GM23248 (cell line): ENCODE measurements around the gene MEX3D. TPM values are rescaled to one million over a fixed set of nuclear protein-coding genes. Genes with fewer than 3 reads are reported as not detected.

Source experiments
- DNase-seq: peaks from one replicate; pipeline ENCODE4 v3.0.0-alpha.2; 2015
- H2AFZ ChIP-seq: fragments of 200-600 bp; sonication (generic); 2 replicates; pipeline ENCODE4 v1.6.1; 2016; ENCODE audit warnings: antibody characterized with exemption
- H3F3A ChIP-seq: fragments of 200-600 bp; sonication (generic); 2 replicates; pipeline ENCODE4 v1.6.1; 2016; ENCODE audit warnings: mild to moderate bottlenecking, antibody characterized with exemption, mixed run types; ENCODE audit not compliant: insufficient read depth
- H3K27ac ChIP-seq: fragments of 200-600 bp; sonication (generic); 2 replicates; pipeline ENCODE4 v1.5.1; 2016; ENCODE audit warnings: mild to moderate bottlenecking
- H3K27me3 ChIP-seq: fragments of 200-600 bp; sonication (generic); replicated peaks from 2 replicates; pipeline ENCODE4 v1.6.1; 2016; ENCODE audit warnings: mild to moderate bottlenecking; ENCODE audit not compliant: insufficient read depth
- H3K36me3 ChIP-seq: fragments of 200-600 bp; sonication (generic); 2 replicates; pipeline ENCODE4 v1.6.1; 2016; ENCODE audit warnings: low read depth, mild to moderate bottlenecking
- H3K4me1 ChIP-seq: fragments of 200-600 bp; sonication (generic); 2 replicates; pipeline ENCODE4 v1.6.1; 2016; ENCODE audit warnings: mild to moderate bottlenecking; ENCODE audit not compliant: insufficient read depth
- H3K4me2 ChIP-seq: fragments of 200-600 bp; sonication (generic); one replicate; pipeline ENCODE4 v1.6.1; 2016; ENCODE audit warnings: mild to moderate bottlenecking; ENCODE audit not compliant: unreplicated experiment
- H3K4me3 ChIP-seq: fragments of 200-600 bp; sonication (generic); 2 replicates; pipeline ENCODE4 v1.5.1; 2016; ENCODE audit warnings: mild to moderate bottlenecking
- H3K79me2 ChIP-seq: fragments of 200-600 bp; sonication (generic); 2 replicates; pipeline ENCODE4 v1.6.1; 2016; ENCODE audit warnings: mild to moderate bottlenecking; ENCODE audit not compliant: insufficient read depth
- H3K9ac ChIP-seq: fragments of 200-600 bp; sonication (generic); 2 replicates; pipeline ENCODE4 v1.6.1; 2016; ENCODE audit warnings: mild to moderate bottlenecking
- H3K9me2 ChIP-seq: fragments of 200-600 bp; sonication (generic); 2 replicates; pipeline ENCODE4 v1.6.1; 2016; ENCODE audit warnings: mixed run types, mild to moderate bottlenecking, moderate library complexity; ENCODE audit not compliant: insufficient read depth
- H3K9me3 ChIP-seq: fragments of 200-600 bp; sonication (generic); one replicate; pipeline ENCODE4 v1.6.1; 2017; ENCODE audit warnings: low read depth
- H4K20me1 ChIP-seq: fragments of 200-600 bp; sonication (generic); 2 replicates; pipeline ENCODE4 v1.6.0; 2016; ENCODE audit not compliant: insufficient read depth
- EZH2 ChIP-seq: fragments of 200-600 bp; sonication (generic); IDR thresholded peaks from 2 replicates; pipeline ENCODE4 v1.6.1; 2018; ENCODE audit warnings: antibody characterized with exemption, mild to moderate bottlenecking; ENCODE audit not compliant: insufficient read depth, poor library complexity, severe bottlenecking
- EZH2phosphoT487 ChIP-seq: fragments of 200-600 bp; sonication (generic); IDR thresholded peaks from 2 replicates; pipeline ENCODE4 v1.6.1; 2018; ENCODE audit warnings: antibody characterized with exemption, moderate library complexity, mild to moderate bottlenecking, low read depth; ENCODE audit not compliant: insufficient read depth
- WGBS, 2 experiments: methylation state at CpG; one replicate each; pipeline ENCODE4 v1.1.6; 2015 to 2017; ENCODE audit warnings: low lambda C conversion rate in 2 of 2, low coverage in 1 of 2; ENCODE audit errors: missing lambda C conversion rate in 2 of 2; 5-methylcytosine and 5-hydroxymethylcytosine counted together
- in situ Hi-C: fragments of 300-500 bp; cut with MboI; formaldehyde crosslinking; loops from 2 replicates; pipeline ENCODE4 v1.15.0; 2020
- polyA plus RNA-seq: library from polyadenylated mRNA; unstranded; fragments of >200 nt; fragmentation: Nextera tagmentation; extraction: Ambion mirVana; gene quantifications from 2 replicates; pipeline ENCODE4 v1.2.1, GENCODE V29; 2016
- total RNA-seq: library from RNA; depleted of rRNA; stranded (reverse); fragments of >200 nt; shearing (Covaris generic); gene quantifications from 2 replicates; pipeline ENCODE4 v1.2.3, GENCODE V29; 2014

The MEX3D gene
- total and polyA plus RNA-seq, 2 experiments from 2014 or later = 2.6 to 50.3 TPM

GRCh38 chr19:1558552-1558951 lies 9.6 kb downstream of the MEX3D start:
- 88 to 91% methylated on average over 12 of the region's 12 CpGs for WGBS, 2 experiments
- H3K79me2 ChIP-seq = peaks cover 46% of the 10 kb centered on the region
- H3F3A ChIP-seq = no peaks in the 10 kb centered on the region; the same call in 1 of the 2 replicates
- no peak overlapping the region for H3K4me3 ChIP-seq
- DNase-seq = no peak
- TF ChIP-seq EZH2phosphoT487 = no peak
- TF ChIP-seq EZH2 = no peak
- H3K27me3 ChIP-seq = no peaks in the 10 kb centered on the region
- no peak overlapping the region for H3K27ac ChIP-seq
- no peak overlapping the region for H3K4me2 ChIP-seq
- H2AFZ ChIP-seq = no peak overlapping the region
- no peaks in the 10 kb centered on the region for H3K9me2 ChIP-seq
- H3K9ac ChIP-seq = no peak overlapping the region
- no peaks in the 10 kb centered on the region for H4K20me1 ChIP-seq
- no peaks in the 10 kb centered on the region for H3K36me3 ChIP-seq
- no peaks in the 10 kb centered on the region for H3K9me3 ChIP-seq
- in situ Hi-C loops = no loop called here
- H3K4me1 ChIP-seq = no peaks in the 10 kb centered on the region

- Histone ChIP-seq H3K27me3 (no peaks in the 10 kb centered on the region), H3K4me1 (no peaks in the 10 kb centered on the region), H2AFZ (no peak overlapping the region), H3K9me3 (no peaks in the 10 kb centered on the region), H3K36me3 (no peaks in the 10 kb centered on the region), H3K4me2 (no peak overlapping the region), H3K9me2 (no peaks in the 10 kb centered on the region), H3F3A (no peaks in the 10 kb centered on the region), H3K9ac (no peak overlapping the region), H4K20me1 (no peaks in the 10 kb centered on the region), H3K4me3 (no peak overlapping the region), H3K79me2 (peaks cover 29% of the 10 kb centered on the region), H3K27ac (no peak overlapping the region)
- no peak for DNase-seq
- WGBS, 2 experiments = 97 to 98% methylated on average over 14 to 66 of the region's 66 CpGs
- in situ Hi-C loops = no loop called here
- TF ChIP-seq EZH2phosphoT487 (no peak), EZH2 (no peak)
Measured at GRCh38 chr19:1556390-1557070, 11.6 kb downstream of the MEX3D start.

GRCh38 chr19:1555487-1556389 lies 12.4 kb downstream of the MEX3D start:
- Histone ChIP-seq H2AFZ (no peak overlapping the region), H3K9me3 (no peaks in the 10 kb centered on the region), H3F3A (no peaks in the 10 kb centered on the region), H3K79me2 (peaks cover 21% of the 10 kb centered on the region), H3K36me3 (no peaks in the 10 kb centered on the region), H3K9me2 (no peaks in the 10 kb centered on the region), H3K4me2 (no peak overlapping the region), H3K27me3 (no peaks in the 10 kb centered on the region), H3K4me3 (no peak overlapping the region), H3K4me1 (no peaks in the 10 kb centered on the region), H4K20me1 (no peaks in the 10 kb centered on the region), H3K27ac (no peak overlapping the region), H3K9ac (no peak overlapping the region)
- no peak for DNase-seq
- WGBS, 2 experiments = 95 to 98% methylated on average over 48 to 120 of the region's 121 CpGs
- no peak for TF ChIP-seq EZH2phosphoT487
- no peak for TF ChIP-seq EZH2
- in situ Hi-C loops = no loop called here

GRCh38 chr19:1554968-1555367 lies 13.2 kb downstream of the MEX3D start:
- no peak overlapping the region for H3K27ac ChIP-seq
- no peaks in the 10 kb centered on the region for H4K20me1 ChIP-seq
- H3K4me2 ChIP-seq = no peak overlapping the region
- H3K4me3 ChIP-seq = no peak overlapping the region
- WGBS, 2 experiments = 95 to 97% methylated on average over 20 to 24 of the region's 24 CpGs
- TF ChIP-seq EZH2 (no peak), EZH2phosphoT487 (no peak)
- H3K36me3 ChIP-seq = no peaks in the 10 kb centered on the region
- no peaks in the 10 kb centered on the region for H3K9me3 ChIP-seq
- H3K9ac ChIP-seq = no peak overlapping the region
- H3K27me3 ChIP-seq = no peaks in the 10 kb centered on the region
- H3F3A ChIP-seq = no peaks in the 10 kb centered on the region
- H2AFZ ChIP-seq = no peak overlapping the region
- DNase-seq = no peak
- peaks cover 15% of the 10 kb centered on the region; the same call in 1 of the 2 replicates for H3K79me2 ChIP-seq
- in situ Hi-C loops = no loop called here
- H3K9me2 ChIP-seq = no peaks in the 10 kb centered on the region
- no peaks in the 10 kb centered on the region for H3K4me1 ChIP-seq
